Measurements from ENCODE around the gene PDIK1L. TPM values are rescaled to one million over a fixed set of nuclear protein-coding genes. Genes with fewer than 3 reads are reported as not detected.

The PDIK1L gene
- total and polyA plus RNA-seq, 9 of the 15 experiments (the other 6 are each of a cell fraction or from before 2014, with no cell fraction given), result 12.8 to 30.2 (median 21.5) TPM

DNA sequence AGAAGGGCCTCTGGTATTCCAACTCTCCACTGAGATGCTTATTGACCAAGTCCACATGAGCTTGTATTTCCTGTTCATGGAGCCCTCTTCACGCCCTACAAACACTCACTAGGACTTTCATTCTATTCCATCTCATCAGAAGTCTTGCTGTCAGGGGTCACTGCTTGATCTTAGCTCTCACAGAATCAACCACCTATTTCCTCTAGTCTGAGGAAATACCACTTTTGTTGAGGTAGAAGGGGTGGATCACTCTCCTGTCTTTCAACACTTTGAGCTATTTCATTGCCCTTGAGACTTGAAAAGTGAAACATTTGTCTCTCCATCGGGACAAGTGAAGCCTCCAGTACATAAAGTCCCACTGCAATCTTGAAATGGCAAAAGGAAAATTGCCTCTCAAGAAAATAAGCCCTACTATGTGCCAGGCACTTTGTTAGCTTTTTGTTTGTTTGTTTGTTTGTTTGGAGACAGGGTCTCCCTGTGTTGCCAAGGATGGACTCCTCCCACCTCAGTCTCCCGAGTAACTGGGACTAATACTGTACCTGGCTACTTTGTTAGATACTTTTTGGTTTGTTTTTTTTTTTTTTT, 27.4 kb downstream of the PDIK1L start:
- POLR2A ChIA-PET, result interaction anchor here (0.9 to 9.1 kb wide), 11 partner anchors 9 to 103 kb away, joined by 3 to 237 read pairs (median 4); partner anchors contain the start of gene PDIK1L
- Histone ChIP-seq H3K27ac (ENCODE audit: extremely low read depth, low read depth, low read length) (peak overlapping the region; percentile 74), H2AFZ (ENCODE audit: low read depth, low read length) (peak overlapping the region; percentile 90), H3K4me3 (no peak overlapping the region), H3K9me1 (ENCODE audit: control insufficient read depth, insufficient read depth, low read length) (no peaks in the 10 kb centered on the region), H4K20me1 (replicated peaks; ENCODE audit: control insufficient read depth, insufficient read depth, low read length) (no peaks in the 10 kb centered on the region), H3K9me3 (replicated peaks; ENCODE audit: control insufficient read depth, insufficient read depth, low read depth, low read length) (no peaks in the 10 kb centered on the region), H3K4me1 (replicated peaks in 1 of 2; ENCODE audit: control insufficient read depth in 2 of 2, insufficient read depth in 2 of 2, low read length in 2 of 2) (peaks cover 14 to 23% of the 10 kb centered on the region in 2 experiments; a peak in 4 of 5 replicates), H3K36me3 (ENCODE audit: control insufficient read depth, insufficient read depth, low read length) (no peaks in the 10 kb centered on the region), H3K4me2 (ENCODE audit: insufficient read depth, low read length) (peak overlapping the region; percentile 49), H3K79me2 (ENCODE audit: control insufficient read depth, insufficient read depth, low read length) (no peaks in the 10 kb centered on the region), H3K9ac (ENCODE audit: insufficient read depth in 1 of 2, low read depth in 2 of 2, low read length in 2 of 2) (peak overlapping the region in 1 of 2 experiments; percentile 49; a peak in 2 of 4 replicates), H3K27me3 (ENCODE audit: control insufficient read depth in 2 of 2, insufficient read depth in 2 of 2, low read length in 2 of 2) (no peaks in the 10 kb centered on the region)
- peak; percentile 80 for ATAC-seq
- DNase-seq (ENCODE audit: extremely low read depth in 1 of 4, low spot score in 3 of 4), result peak in 3 of 4 experiments; percentile 46 to 67 (median 55)
- CTCF ChIA-PET (ENCODE audit: low intra/inter-chr PET ratio), result no interaction called here
- in situ Hi-C loops (cut with MboI) (no loop called here), intact Hi-C loops (cut with micrococcal nuclease) (no loop called here)
- 17% methylated on average over 3 of the region's 3 CpGs for WGBS (ENCODE audit: insufficient coverage, low coverage, missing lambda C conversion rate)
- peak; percentile 84 for FAIRE-seq
- no TSS peak for BruUV-seq (replicated peaks)
- TF ChIP-seq, protein P1, sequence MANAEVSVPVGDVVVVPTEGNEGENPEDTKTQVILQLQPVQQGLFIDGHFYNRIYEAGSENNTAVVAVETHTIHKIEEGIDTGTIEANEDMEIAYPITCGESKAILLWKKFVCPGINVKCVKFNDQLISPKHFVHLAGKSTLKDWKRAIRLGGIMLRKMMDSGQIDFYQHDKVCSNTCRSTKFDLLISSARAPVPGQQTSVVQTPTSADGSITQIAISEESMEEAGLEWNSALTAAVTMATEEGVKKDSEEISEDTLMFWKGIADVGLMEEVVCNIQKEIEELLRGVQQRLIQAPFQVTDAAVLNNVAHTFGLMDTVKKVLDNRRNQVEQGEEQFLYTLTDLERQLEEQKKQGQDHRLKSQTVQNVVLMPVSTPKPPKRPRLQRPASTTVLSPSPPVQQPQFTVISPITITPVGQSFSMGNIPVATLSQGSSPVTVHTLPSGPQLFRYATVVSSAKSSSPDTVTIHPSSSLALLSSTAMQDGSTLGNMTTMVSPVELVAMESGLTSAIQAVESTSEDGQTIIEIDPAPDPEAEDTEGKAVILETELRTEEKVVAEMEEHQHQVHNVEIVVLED (CRISPR knock-in tag; IDR thresholded peaks at IDR 0.05), result 0 out of 2 replicates have a peak, but pooled peaks have one; percentile 2
- TF ChIP-seq CBX2 (IDR thresholded peaks at IDR 0.05; ENCODE audit: insufficient read depth, low read length, poor library complexity, severe bottlenecking) (no peak), BRD9 (IDR thresholded peaks at IDR 0.05; ENCODE audit: low read depth, partially characterized antibody) (peak; percentile 42), FOXK2 (conservative IDR thresholded peaks at IDR 0.05 in 1 of 2, IDR thresholded peaks at IDR 0.05 in 1 of 2; ENCODE audit: low read depth in 2 of 2) (peak in 1 of 2 experiments; percentile 92; a peak in 2 of 4 replicates), TOE1 (IDR thresholded peaks at IDR 0.05; ENCODE audit: borderline replicate concordance) (peak; percentile 50; the same call in 1 of the 2 replicates), TOE1 (CRISPR knock-in tag; IDR thresholded peaks at IDR 0.05; ENCODE audit: borderline replicate concordance, low read depth) (no peak), ESRRA (IDR thresholded peaks at IDR 0.05; ENCODE audit: borderline replicate concordance, low read depth) (0 out of 2 replicates have a peak, but pooled peaks have one; percentile 18), ELF1 (tag; IDR thresholded peaks at IDR 0.05) (no peak), HDAC1 (IDR thresholded peaks at IDR 0.05) (0 out of 4 replicates have a peak, but pooled peaks of 1 of the 2 experiments have one; percentile 24), TBP (optimal IDR thresholded peaks at IDR 0.05; ENCODE audit: low read depth, low read length) (no peak), PCBP1 (IDR thresholded peaks at IDR 0.05; ENCODE audit: low read depth, low read length, poor library complexity, severe bottlenecking) (no peak), CCNT2 (IDR thresholded peaks at IDR 0.05; ENCODE audit: borderline replicate concordance, extremely low read depth, insufficient read length, low read depth, low read length) (no peak), SRSF3 (IDR thresholded peaks at IDR 0.05; ENCODE audit: insufficient read depth, low read length) (no peak), EP400 (IDR thresholded peaks at IDR 0.05) (peak; percentile 30; the same call in 1 of the 2 replicates), RBM22 (IDR thresholded peaks at IDR 0.05; ENCODE audit: low read depth, low read length, poor library complexity, severe bottlenecking) (no peak), MAFK (IDR thresholded peaks at IDR 0.05; ENCODE audit: low read length) (no peak)
- TF ChIP-seq, protein P2, sequence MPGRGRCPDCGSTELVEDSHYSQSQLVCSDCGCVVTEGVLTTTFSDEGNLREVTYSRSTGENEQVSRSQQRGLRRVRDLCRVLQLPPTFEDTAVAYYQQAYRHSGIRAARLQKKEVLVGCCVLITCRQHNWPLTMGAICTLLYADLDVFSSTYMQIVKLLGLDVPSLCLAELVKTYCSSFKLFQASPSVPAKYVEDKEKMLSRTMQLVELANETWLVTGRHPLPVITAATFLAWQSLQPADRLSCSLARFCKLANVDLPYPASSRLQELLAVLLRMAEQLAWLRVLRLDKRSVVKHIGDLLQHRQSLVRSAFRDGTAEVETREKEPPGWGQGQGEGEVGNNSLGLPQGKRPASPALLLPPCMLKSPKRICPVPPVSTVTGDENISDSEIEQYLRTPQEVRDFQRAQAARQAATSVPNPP (IDR thresholded peaks at IDR 0.05; ENCODE audit: borderline replicate concordance, insufficient read depth, insufficient read length), result no peak
